Breast epithelium (tissue), 4 donors: Measurements from ENCODE around the gene GATAD2B. TPM values are rescaled to one million over a fixed set of nuclear protein-coding genes. Genes with fewer than 3 reads are reported as not detected.

Experiments
- DNase-seq, 2 donors: peaks; one replicate each; pipeline ENCODE4 v3.0.0-alpha.2; 2019; ENCODE audit warnings: low spot score in 2 of 2
- H3K27ac ChIP-seq, 2 donors: fragments of 200-600 bp; sonication (generic) in 1 of 2; one replicate each; pipeline ENCODE4 v1.5.1; 2016 to 2019; ENCODE audit warnings: mild to moderate bottlenecking in 1 of 2
- H3K27me3 ChIP-seq, 2 donors: fragments of 200-600 bp; sonication (generic) in 1 of 2; one replicate each; pipeline versions ENCODE4 v1.5.1 to v1.6.0; 2017 to 2019; ENCODE audit warnings: control low read depth in 1 of 2, mild to moderate bottlenecking in 1 of 2
- H3K36me3 ChIP-seq: fragments of 200-600 bp; one replicate; pipeline ENCODE4 v1.5.1; 2019
- H3K4me1 ChIP-seq, 2 donors: fragments of 200-600 bp; sonication (generic); one replicate each; pipeline ENCODE4 v1.5.1; 2016 to 2019; ENCODE audit warnings: control low read depth in 1 of 2
- H3K4me3 ChIP-seq, 3 donors: fragments of 200-600 bp; sonication (generic); 1 replicate in 2 of 3; 2 replicates in 1 of 3; pipeline ENCODE4 v1.5.1; 2016 to 2019; ENCODE audit warnings: mild to moderate bottlenecking in 3 of 3, moderate library complexity in 2 of 3
- H3K9me3 ChIP-seq, 2 donors: fragments of 200-600 bp; sonication (generic) in 1 of 2; one replicate each; pipeline ENCODE4 v1.5.1; 2016 to 2019; ENCODE audit warnings: control low read depth in 1 of 2
- CTCF ChIP-seq, 3 donors: fragments of 450-650 bp; IDR thresholded peaks; one replicate each; pipeline ENCODE4 v1.5.1; 2016 to 2017; ENCODE audit warnings: antibody characterized with exemption in 3 of 3, mild to moderate bottlenecking in 3 of 3, moderate library complexity in 3 of 3
- POLR2A ChIP-seq: fragments of 450-650 bp; IDR thresholded peaks from one replicate; pipeline ENCODE4 v1.6.1; 2016; ENCODE audit warnings: antibody characterized with exemption, mild to moderate bottlenecking, moderate library complexity
- POLR2AphosphoS5 ChIP-seq, 3 donors: sonication (generic); formaldehyde crosslinking; IDR thresholded peaks; one replicate each; pipeline ENCODE4 v1.6.1; 2017; ENCODE audit warnings: antibody characterized with exemption in 3 of 3
- intact Hi-C: fragments of 100-400 bp; cut with DNase I; formaldehyde crosslinking; loops from one replicate; pipeline ENCODE4 v1.15.1; 2023; ENCODE audit warnings: low total_unique reads
- total RNA-seq, 3 donors: library from RNA; depleted of rRNA; stranded (reverse); fragments of >200 nt; gene quantifications; one replicate each; pipeline ENCODE4 v1.1.0, GENCODE V29; 2016

Gene GATAD2B
- total RNA-seq, 3 donors from 2014 or later, result 18.7 to 21.2 (median 20.0) TPM

GRCh38 chr1:153816283-153816889 is 106.4 kb downstream of the GATAD2B start:
- Histone ChIP-seq H3K36me3 (peaks cover 17% of the 10 kb centered on the region), H3K9me3 (no peaks in the 10 kb centered on the region), H3K4me1 (no peaks in the 10 kb centered on the region), H3K27me3 (no peaks in the 10 kb centered on the region), H3K4me3 (no peak overlapping the region), H3K27ac (peak overlapping the region in 1 of 2 donors; percentile 30)
- no peak for DNase-seq
- intact Hi-C loops, result no loop called here
- TF ChIP-seq POLR2AphosphoS5 (IDR thresholded peaks at IDR 0.05), result no peak
- TF ChIP-seq CTCF (IDR thresholded peaks at IDR 0.05), result no peak
- no peak for TF ChIP-seq POLR2A

DNA sequence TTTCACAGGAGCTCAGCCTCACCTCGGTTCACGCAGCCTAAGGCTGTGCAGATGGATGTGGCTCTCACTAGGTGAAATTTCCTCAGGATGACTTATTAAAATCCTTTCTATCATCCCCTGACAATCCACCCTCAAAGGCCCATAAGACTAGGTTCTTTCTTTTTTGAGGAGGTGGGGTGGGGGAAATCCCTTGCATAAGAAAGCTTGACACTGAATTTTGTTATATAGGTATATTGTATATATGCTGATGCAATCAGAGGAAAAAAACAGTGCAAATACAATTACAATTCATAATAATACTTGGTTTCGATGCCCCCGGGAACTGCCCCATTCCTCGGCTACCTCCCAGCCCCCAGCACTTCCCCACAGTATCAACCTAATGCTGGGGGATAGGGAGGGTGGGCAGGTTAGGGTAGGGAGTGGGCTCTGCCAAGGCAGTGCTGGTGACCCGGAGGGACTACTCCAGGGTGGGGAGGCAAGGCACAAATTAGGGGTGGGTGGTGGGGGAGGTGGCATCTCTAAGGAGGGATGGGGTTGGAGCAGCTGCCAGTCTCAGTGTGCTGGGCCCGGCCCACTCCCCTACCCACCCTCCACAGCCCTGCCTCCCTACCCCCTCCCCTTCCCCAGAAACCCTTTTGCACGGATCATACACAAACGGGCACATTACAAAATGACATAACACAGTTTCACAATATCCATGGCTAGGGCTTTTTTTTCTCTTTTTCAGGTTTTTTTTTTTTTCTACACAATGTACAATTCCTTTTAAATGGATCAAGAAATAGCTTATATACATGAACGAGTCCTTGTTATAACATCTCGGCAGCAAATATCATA is 116.7 kb downstream of the GATAD2B start:
- H3K27me3 ChIP-seq, result no peaks in the 10 kb centered on the region
- H3K9me3 ChIP-seq, result no peaks in the 10 kb centered on the region
- DNase-seq, result no peak
- TF ChIP-seq CTCF (IDR thresholded peaks at IDR 0.05) (no peak), POLR2AphosphoS5 (IDR thresholded peaks at IDR 0.05) (no peak), POLR2A (no peak)
- peaks cover 6% of the 10 kb centered on the region for H3K36me3 ChIP-seq
- no peak overlapping the region for H3K4me3 ChIP-seq
- intact Hi-C loops, result no loop called here
- no peaks in the 10 kb centered on the region for H3K4me1 ChIP-seq
- H3K27ac ChIP-seq, result peak overlapping the region; percentile 19 to 56

DNA sequence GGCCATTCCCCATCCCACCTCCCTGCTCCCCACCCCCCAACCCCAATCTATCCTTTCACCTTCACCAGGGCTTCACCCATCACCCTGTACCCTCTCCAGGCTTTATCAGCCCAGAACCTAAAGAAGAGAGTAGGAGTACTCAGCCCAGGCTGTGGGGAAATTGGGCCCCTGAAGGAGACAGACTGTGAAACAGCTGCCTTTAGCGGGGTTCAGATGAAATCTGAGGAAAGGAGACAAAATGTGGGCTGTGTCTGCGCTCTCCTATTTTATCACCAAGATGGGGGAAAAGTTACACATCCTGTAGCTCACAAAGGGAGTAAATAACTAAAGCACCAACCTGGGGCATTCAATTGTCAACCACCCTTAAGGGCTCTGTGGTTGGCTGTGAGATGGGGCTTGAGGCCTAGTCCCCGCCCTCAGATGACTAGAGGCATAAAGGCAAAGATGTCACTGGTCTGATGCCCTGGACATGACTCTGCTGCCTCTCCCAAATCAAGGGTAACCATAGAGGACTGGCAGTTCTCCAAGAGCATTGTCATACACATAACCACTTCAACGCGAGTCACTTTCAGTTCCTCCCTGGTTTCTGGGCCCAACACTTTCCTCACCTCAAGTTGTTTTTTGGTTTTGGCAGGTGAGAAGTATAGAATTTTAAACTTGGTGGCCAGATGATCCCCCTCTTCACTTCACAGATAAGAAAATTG is 117.6 kb downstream of the GATAD2B start:
- peak in 1 of 2 donors; percentile 45 for DNase-seq
- intact Hi-C loops, result no loop called here

DNA sequence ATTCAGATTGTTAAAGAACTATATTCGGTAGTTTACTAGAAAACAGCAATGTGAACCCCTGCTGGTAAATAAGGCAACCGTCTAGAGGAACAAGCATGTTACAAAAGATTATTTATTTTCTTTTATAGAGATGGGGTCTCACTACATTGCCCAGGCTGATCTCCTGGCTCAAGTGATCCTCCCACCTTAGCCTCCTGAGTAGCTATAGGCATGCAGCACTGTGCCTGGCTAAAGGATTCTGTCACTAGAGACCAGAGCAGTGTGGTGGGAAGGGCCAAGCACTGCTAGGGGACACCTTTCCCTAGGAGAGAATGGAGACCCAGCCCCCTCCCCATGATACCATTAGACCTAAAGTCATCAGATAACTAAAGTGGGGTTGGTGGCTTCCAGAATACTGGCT is 118.7 kb downstream of the GATAD2B start:
- no peaks in the 10 kb centered on the region for H3K27me3 ChIP-seq
- no peaks in the 10 kb centered on the region for H3K9me3 ChIP-seq
- H3K4me3 ChIP-seq, result no peak overlapping the region
- intact Hi-C loops, result no loop called here
- no peak for TF ChIP-seq POLR2A
- TF ChIP-seq CTCF (IDR thresholded peaks at IDR 0.05), result no peak
- TF ChIP-seq POLR2AphosphoS5 (IDR thresholded peaks at IDR 0.05), result no peak
- H3K27ac ChIP-seq, result peak overlapping the region in 1 of 2 donors; percentile 13
- no peaks in the 10 kb centered on the region for H3K36me3 ChIP-seq
- no peak for DNase-seq
- no peaks in the 10 kb centered on the region for H3K4me1 ChIP-seq

More for the DNA sequence above, 117.6 kb downstream of the GATAD2B start:
- TF ChIP-seq POLR2AphosphoS5 (IDR thresholded peaks at IDR 0.05), result peak in 1 of 3 donors; percentile 25
- TF ChIP-seq POLR2A, result no peak
- no peaks in the 10 kb centered on the region for H3K4me1 ChIP-seq
- H3K27ac ChIP-seq, result peak overlapping the region; percentile 56 to 62
- peaks cover 5% of the 10 kb centered on the region for H3K36me3 ChIP-seq
- no peaks in the 10 kb centered on the region for H3K27me3 ChIP-seq
- H3K9me3 ChIP-seq, result no peaks in the 10 kb centered on the region
- H3K4me3 ChIP-seq, result no peak overlapping the region

DNA sequence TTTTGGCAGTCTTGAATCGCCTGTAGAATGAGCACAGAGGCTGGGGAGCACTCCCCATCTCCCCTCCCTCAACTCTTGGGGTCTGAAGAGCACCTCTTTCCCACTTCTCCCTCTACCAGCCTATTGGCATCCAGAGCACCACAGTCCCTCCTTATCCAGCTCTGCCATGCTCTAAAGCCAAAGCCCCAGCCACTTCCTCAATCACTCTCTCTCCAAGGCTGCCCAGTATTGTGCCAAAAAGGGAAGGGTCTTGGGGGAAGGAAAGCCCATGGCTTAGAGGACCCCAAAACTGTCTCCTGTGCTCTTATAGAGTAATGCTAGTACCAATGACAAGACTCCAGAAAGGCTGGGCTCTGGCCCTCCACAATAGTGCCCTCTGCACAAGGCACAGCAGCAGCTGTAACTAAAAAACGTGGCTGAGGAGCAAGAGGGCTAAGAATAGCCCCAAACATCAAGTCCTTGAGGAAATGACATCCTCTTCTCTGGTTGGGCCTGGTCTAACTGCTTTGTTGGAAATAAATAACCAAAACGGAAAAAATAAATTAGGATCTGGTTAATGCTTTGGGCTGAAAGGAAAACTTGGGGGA is 119.2 kb downstream of the GATAD2B start:
- no peak for TF ChIP-seq POLR2A
- no peak for TF ChIP-seq POLR2AphosphoS5 (IDR thresholded peaks at IDR 0.05)
- TF ChIP-seq CTCF (IDR thresholded peaks at IDR 0.05), result no peak

More for the DNA sequence above, 119.2 kb downstream of the GATAD2B start:
- H3K4me3 ChIP-seq, result no peak overlapping the region
- no peaks in the 10 kb centered on the region for H3K36me3 ChIP-seq
- intact Hi-C loops, result no loop called here
- H3K27ac ChIP-seq, result peak overlapping the region in 1 of 2 donors; percentile 52
- no peaks in the 10 kb centered on the region for H3K27me3 ChIP-seq
- no peaks in the 10 kb centered on the region for H3K4me1 ChIP-seq
- H3K9me3 ChIP-seq, result no peaks in the 10 kb centered on the region
- no peak for DNase-seq
